Right lobe of liver (tissue), 4 donors: ENCODE data around the gene MCC.

Experiments used
- CTCF ChIP-seq, 4 donors: fragments of 200-600 bp in 3 of 4; fragments of 450-650 bp in 1 of 4; IDR thresholded peaks; one replicate each; pipeline versions ENCODE4 v1.5.1 to v1.8.0; 2016 to 2022; ENCODE audit warnings: antibody characterized with exemption in 4 of 4, mild to moderate bottlenecking in 2 of 4
- POLR2A ChIP-seq: fragments of 450-650 bp; IDR thresholded peaks from one replicate; pipeline ENCODE4 v1.6.1; 2017; ENCODE audit warnings: antibody characterized with exemption, mild to moderate bottlenecking
- donor health status: DM: no; HTN: no; CAD: no.
- donor health status: DM: no; HTN: no; CAD: no.
- donor health status: DM: no; HTN: yes; CAD: no.

DNA sequence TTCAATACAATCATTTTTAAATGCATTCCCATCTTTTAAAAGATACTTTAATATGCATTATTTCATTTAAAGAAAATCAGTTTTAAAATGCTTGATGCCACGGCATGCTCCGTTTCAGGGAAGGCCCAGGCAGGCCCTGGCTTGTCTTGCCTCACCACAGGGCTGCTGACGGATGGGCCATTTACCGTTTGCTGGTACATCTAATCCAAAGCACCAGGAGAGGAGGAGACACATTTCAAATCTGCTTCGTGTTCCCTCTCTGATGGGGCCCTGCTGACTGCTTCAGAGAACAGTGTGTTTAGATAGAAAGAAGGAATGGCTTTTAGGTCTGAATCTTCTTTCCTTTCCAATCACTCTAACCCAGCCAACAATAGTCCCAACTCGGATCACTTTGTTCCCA lies 326.4 kb downstream of the MCC start:
- TF ChIP-seq CTCF (IDR thresholded peaks at IDR 0.05) (no peak), POLR2A (no peak)
